ENCODE data around the gene RFX3.

DNA sequence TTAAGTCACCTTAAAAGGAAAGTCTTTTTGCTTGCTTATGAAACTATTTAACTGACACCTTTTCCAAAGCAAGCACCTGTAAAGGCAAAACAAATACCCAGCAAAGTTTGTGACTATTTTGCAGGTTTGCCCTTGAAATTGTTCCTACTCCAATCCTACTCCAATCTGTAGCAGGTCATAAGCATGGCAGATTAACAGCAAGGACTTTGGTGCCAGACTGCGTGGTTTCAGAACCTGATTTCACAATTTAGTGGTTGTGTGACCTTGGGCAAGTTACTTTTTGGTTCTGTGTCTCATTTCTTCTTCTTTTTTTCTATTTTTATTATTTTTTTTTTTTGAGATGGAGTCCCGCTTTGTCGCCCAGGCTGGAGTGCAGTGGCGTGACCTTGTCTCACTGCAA is 282.1 kb downstream of the RFX3 start:
- TF ChIP-seq EZH2 (IDR thresholded peaks at IDR 0.05; ENCODE audit: borderline replicate concordance, low read depth, low read length, severe bottlenecking) (no peak), POLR2AphosphoS5 (IDR thresholded peaks at IDR 0.05; ENCODE audit: insufficient read depth, low read depth, low read length) (no peak), POLR2A (IDR thresholded peaks at IDR 0.05; ENCODE audit: low read depth, low read length) (no peak), FOS (IDR thresholded peaks at IDR 0.05; ENCODE audit: borderline replicate concordance, insufficient read depth, low read length) (no peak), GATA2 (IDR thresholded peaks at IDR 0.05; ENCODE audit: insufficient read depth, insufficient read length, low read depth, low read length) (no peak), JUN (IDR thresholded peaks at IDR 0.05; ENCODE audit: borderline replicate concordance, insufficient read depth, insufficient read length, low read depth) (no peak)
- TF ChIP-seq, protein P1, sequence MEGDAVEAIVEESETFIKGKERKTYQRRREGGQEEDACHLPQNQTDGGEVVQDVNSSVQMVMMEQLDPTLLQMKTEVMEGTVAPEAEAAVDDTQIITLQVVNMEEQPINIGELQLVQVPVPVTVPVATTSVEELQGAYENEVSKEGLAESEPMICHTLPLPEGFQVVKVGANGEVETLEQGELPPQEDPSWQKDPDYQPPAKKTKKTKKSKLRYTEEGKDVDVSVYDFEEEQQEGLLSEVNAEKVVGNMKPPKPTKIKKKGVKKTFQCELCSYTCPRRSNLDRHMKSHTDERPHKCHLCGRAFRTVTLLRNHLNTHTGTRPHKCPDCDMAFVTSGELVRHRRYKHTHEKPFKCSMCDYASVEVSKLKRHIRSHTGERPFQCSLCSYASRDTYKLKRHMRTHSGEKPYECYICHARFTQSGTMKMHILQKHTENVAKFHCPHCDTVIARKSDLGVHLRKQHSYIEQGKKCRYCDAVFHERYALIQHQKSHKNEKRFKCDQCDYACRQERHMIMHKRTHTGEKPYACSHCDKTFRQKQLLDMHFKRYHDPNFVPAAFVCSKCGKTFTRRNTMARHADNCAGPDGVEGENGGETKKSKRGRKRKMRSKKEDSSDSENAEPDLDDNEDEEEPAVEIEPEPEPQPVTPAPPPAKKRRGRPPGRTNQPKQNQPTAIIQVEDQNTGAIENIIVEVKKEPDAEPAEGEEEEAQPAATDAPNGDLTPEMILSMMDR (IDR thresholded peaks at IDR 0.05; ENCODE audit: extremely low read depth in 1 of 2, insufficient read depth in 1 of 2, low read depth in 1 of 2, low read length in 2 of 2) = no peak
